GM12864 (cell line): ENCODE measurements around the gene MSMO1.

Source experiments
- DNase-seq: peaks from one replicate; pipeline ENCODE4 v3.0.0-alpha.2; 2011; ENCODE audit warnings: low read depth
- H3K4me3 ChIP-seq: 2 replicates; pipeline ENCODE4 v1.5.1; 2011; ENCODE audit warnings: mild to moderate bottlenecking, low read depth, low read length, control low read depth
- CTCF ChIP-seq: IDR thresholded peaks from 2 replicates; pipeline ENCODE4 v1.5.1; 2011; ENCODE audit warnings: low read depth, mild to moderate bottlenecking, moderate library complexity, low read length, control low read depth, inconsistent platforms; ENCODE audit errors: missing control alignments

MSMO1 gene

GRCh38 chr4:165382640-165383039, 55.2 kb downstream of the MSMO1 start:
- DNase-seq: no peak
- H3K4me3 ChIP-seq: no peak overlapping the region
- no peak for TF ChIP-seq CTCF

GRCh38 chr4:165383591-165384073, 56.2 kb downstream of the MSMO1 start:
- no peak for DNase-seq
- no peak for TF ChIP-seq CTCF
- no peak overlapping the region for H3K4me3 ChIP-seq

GRCh38 chr4:165384186-165384585, 56.7 kb downstream of the MSMO1 start:
- TF ChIP-seq CTCF: no peak
- no peak overlapping the region for H3K4me3 ChIP-seq
- DNase-seq: no peak

GRCh38 chr4:165384598-165384997, 57.1 kb downstream of the MSMO1 start:
- H3K4me3 ChIP-seq: no peak overlapping the region
- no peak for TF ChIP-seq CTCF
- no peak for DNase-seq

- DNase-seq: no peak
- TF ChIP-seq CTCF: no peak
- no peak overlapping the region for H3K4me3 ChIP-seq
Measured at GRCh38 chr4:165385126-165385525, 57.7 kb downstream of the MSMO1 start.

- H3K4me3 ChIP-seq: no peak overlapping the region
- TF ChIP-seq CTCF: no peak
- no peak for DNase-seq
Measured at GRCh38 chr4:165386328-165386727, 58.9 kb downstream of the MSMO1 start.

- no peak for TF ChIP-seq CTCF
- no peak overlapping the region for H3K4me3 ChIP-seq
- DNase-seq: no peak
Measured at GRCh38 chr4:165388756-165389155, 61.3 kb downstream of the MSMO1 start.
